Activated CD8-positive, alpha-beta T cell treated with anti-CD3 and anti-CD28 coated beads, Interleukin-2, amount 10 ng/mL, durations not matched to agents 7 days and 5 days (primary cell): ENCODE data around the gene KCTD12. TPM values are rescaled to one million over a fixed set of nuclear protein-coding genes. Genes with fewer than 3 reads are reported as not detected.
"Not testable (repeated sequence)": the region's sequence is repeated elsewhere in the genome, so short reads cannot be mapped to it uniquely, and the experiment has no call there.

Experiments
- ATAC-seq: fragments of 150-1000 bp; cut with Tn5 transposase; one replicate; pipeline ENCODE4 v1.10.0; 2021; ENCODE audit warnings: moderate library complexity
- CTCF ChIA-PET: fragments of 350-600 bp; sonication (Branson Sonifier 250); formaldehyde crosslinking; loops from one replicate; lab custom pipeline; 2021; ENCODE audit warnings: antibody characterized with exemption; lab: Charles Lee
- POLR2A ChIA-PET: fragments of 350-600 bp; sonication (Branson Sonifier 250); formaldehyde crosslinking; loops from one replicate; lab custom pipeline; 2021; ENCODE audit warnings: antibody characterized with exemption; lab: Charles Lee
- DNase-seq: peaks from one replicate; pipeline ENCODE4 v3.0.0-alpha.2; 2020
- H3K27ac Mint-ChIP-seq: one replicate; pipeline ENCODE4 v1.8.0; 2021; ENCODE audit warnings: mild to moderate bottlenecking, mixed read lengths
- H3K27me3 Mint-ChIP-seq: one replicate; pipeline ENCODE4 v1.8.0; 2021; ENCODE audit warnings: low read depth, mixed read lengths
- H3K36me3 Mint-ChIP-seq: one replicate; pipeline ENCODE4 v1.8.0; 2021; ENCODE audit warnings: low read depth, mixed read lengths
- H3K4me1 Mint-ChIP-seq: one replicate; pipeline ENCODE4 v1.8.0; 2021; ENCODE audit warnings: low read depth, mixed read lengths
- H3K4me3 Mint-ChIP-seq: one replicate; pipeline ENCODE4 v1.8.0; 2021; ENCODE audit warnings: mild to moderate bottlenecking, mixed read lengths
- H3K9me3 Mint-ChIP-seq: one replicate; pipeline ENCODE4 v1.8.0; 2022; ENCODE audit warnings: mixed read lengths; ENCODE audit not compliant: insufficient read depth
- total RNA-seq, 2 experiments: library from RNA; stranded (reverse); gene quantifications; one replicate each; pipeline ENCODE4 v1.2.3, GENCODE V29; 2021

The KCTD12 gene
- 1 to 10 TPM; 5.8 to 6.3 TPM for total RNA-seq

GRCh38 chr13:76886292-76887075, at the start of gene KCTD12:
Gene KCTD12, minus strand, starts transcription at chr13:76886405. Its CDS starts 257 bp downstream, at chr13:76886148.
- Mint-ChIP-seq H3K9me3 (no peaks in the 10 kb centered on the region), H3K27me3 (peaks cover 27% of the 10 kb centered on the region), H3K4me1 (peaks cover 31% of the 10 kb centered on the region), H3K4me3 (peak within 1 kb of the TSS; percentile 85), H3K36me3 (peaks cover 6% of the 10 kb centered on the region), H3K27ac (peak within 1 kb of the TSS; percentile 83)
- peak; percentile 77 for DNase-seq
- ChIA-PET POLR2A (interaction anchor here (1.0 to 1.2 kb wide), 2 partner anchors 85 to 140 kb away, joined by 3 read pairs; no protein-coding TSS in a partner anchor), CTCF (interaction anchor here (0.7 to 2.3 kb wide), 11 partner anchors 8 to 1010 kb away, joined by 3 to 13 read pairs (median 4); no protein-coding TSS in a partner anchor)
- ATAC-seq, result peak; percentile 84

- Mint-ChIP-seq H3K27me3 (no peaks in the 10 kb centered on the region), H3K4me1 (no peaks in the 10 kb centered on the region), H3K27ac (no peak overlapping the region), H3K9me3 (no peaks in the 10 kb centered on the region), H3K4me3 (no peak overlapping the region), H3K36me3 (no peaks in the 10 kb centered on the region)
- ChIA-PET POLR2A (no interaction called here), CTCF (no interaction called here)
- ATAC-seq (no peak), DNase-seq (no peak)
Observed at GRCh38 chr13:76934671-76935070, 48.5 kb upstream of the KCTD12 start.

DNA sequence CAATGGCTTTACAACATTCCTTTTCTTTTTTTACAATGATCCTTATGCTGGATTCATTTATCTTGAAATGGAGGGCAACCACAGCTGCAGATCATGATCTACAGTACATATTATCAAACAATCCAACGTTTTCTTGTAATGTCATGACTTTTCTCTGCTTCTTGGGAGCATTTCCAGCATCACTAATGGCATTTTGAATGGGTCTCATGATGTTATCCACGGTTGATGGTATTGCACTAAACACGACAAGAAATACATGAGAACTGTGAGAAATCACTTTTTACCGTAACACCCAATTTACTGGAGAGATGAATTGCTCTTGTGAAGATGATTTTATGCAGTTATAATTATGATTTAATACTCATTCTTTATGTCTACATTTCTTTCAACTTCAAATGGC, 45.9 kb upstream of the KCTD12 start:
- ChIA-PET CTCF (interaction anchor here (1.0 kb wide), 1 partner anchor 28 kb away, joined by 5 read pairs; no protein-coding TSS in a partner anchor), POLR2A (no interaction called here)
- Mint-ChIP-seq H3K27me3 (peaks cover under 1% of the 10 kb centered on the region), H3K27ac (no peak overlapping the region), H3K9me3 (no peaks in the 10 kb centered on the region), H3K4me1 (peaks cover 3% of the 10 kb centered on the region), H3K4me3 (no peak overlapping the region), H3K36me3 (no peaks in the 10 kb centered on the region)
- no peak for ATAC-seq
- DNase-seq, result no peak

DNA sequence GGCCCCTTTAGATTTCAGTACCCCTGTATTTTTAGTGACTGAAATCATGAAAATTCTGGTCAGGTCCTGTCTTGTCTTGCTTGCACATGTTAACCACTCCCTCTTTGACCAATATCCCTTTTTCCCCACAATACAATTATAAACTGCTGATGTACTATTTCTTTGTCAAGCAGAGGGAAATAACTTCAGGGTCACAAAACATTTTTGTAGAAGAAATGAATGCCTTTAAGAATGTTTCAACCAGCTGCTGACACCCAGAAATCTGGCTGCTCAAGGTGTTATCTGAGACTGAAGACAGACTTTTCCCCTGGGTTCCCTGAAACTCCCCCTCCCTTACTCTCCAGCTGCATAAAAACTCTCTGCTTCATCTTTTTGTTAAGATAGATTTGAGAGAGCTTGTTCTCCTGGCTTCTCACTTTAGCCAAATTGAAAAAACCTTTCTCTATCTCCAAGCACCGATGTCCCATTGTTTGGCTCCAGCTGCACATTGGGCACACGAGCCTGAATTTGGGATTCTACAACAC, 43.7 kb upstream of the KCTD12 start:
- Mint-ChIP-seq H3K36me3 (no peaks in the 10 kb centered on the region), H3K4me1 (peaks cover 3% of the 10 kb centered on the region), H3K4me3 (no peak overlapping the region), H3K27ac (no peak overlapping the region), H3K27me3 (peaks cover 2% of the 10 kb centered on the region), H3K9me3 (no peaks in the 10 kb centered on the region)
- DNase-seq (no peak), ATAC-seq (no peak)
- CTCF ChIA-PET, result no interaction called here
- POLR2A ChIA-PET, result no interaction called here

DNA sequence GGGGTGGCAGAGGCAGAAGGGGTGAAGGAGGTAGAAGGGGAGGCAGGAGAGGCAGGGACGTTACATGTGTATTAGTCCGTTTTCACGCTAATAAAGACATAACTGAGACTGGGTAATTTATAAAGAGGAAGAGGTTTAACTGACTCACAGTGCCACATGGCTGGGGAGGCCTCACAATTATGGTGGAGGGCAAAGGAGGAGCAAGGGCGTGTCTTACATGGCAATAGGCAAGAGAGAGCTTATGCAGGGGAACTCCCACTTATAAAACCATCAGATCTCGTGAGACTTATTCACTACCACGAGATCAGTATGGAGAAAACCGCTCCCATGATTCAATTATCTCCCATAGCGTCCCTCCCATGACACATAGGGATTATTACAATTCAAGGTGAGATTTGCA, 43.1 kb upstream of the KCTD12 start:
- ChIA-PET CTCF (no interaction called here), POLR2A (no interaction called here)
- no peak overlapping the region for H3K27ac Mint-ChIP-seq
- H3K4me1 Mint-ChIP-seq, result peaks cover 3% of the 10 kb centered on the region
- no peaks in the 10 kb centered on the region for H3K9me3 Mint-ChIP-seq
- H3K36me3 Mint-ChIP-seq, result no peaks in the 10 kb centered on the region
- no peak for DNase-seq
- peaks cover 2% of the 10 kb centered on the region for H3K27me3 Mint-ChIP-seq
- ATAC-seq, result no peak
- no peak overlapping the region for H3K4me3 Mint-ChIP-seq

GRCh38 chr13:76928456-76928855, 42.3 kb upstream of the KCTD12 start:
- H3K4me3 Mint-ChIP-seq, result no peak overlapping the region
- no peaks in the 10 kb centered on the region for H3K36me3 Mint-ChIP-seq
- DNase-seq (no peak), ATAC-seq (no peak)
- no peaks in the 10 kb centered on the region for H3K9me3 Mint-ChIP-seq
- peaks cover 7% of the 10 kb centered on the region for H3K27me3 Mint-ChIP-seq
- peaks cover 3% of the 10 kb centered on the region for H3K4me1 Mint-ChIP-seq
- POLR2A ChIA-PET, result no interaction called here
- H3K27ac Mint-ChIP-seq, result no peak overlapping the region
- CTCF ChIA-PET, result no interaction called here

DNA sequence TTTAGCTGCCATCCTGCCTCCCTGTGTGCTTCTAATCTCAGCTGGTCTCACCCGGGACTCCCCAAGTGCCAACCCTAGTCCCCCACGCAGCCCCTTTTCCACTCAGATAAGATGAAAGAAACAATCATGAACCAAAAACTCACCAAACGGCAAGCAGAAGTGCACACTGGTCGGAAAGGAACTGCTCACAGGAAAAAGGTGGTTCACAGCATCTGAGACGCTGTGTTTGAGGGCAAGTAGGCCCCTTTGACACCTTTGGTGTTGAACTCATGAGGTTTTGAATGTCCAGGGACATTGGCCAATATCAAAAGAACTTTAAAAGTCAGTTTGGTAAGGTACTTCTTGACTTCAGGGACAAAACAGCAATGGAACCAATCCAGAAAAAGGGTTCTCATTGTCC, 41.8 kb upstream of the KCTD12 start:
- POLR2A ChIA-PET, result interaction anchor here (0.6 kb wide), 1 partner anchor 12 kb away, joined by 3 read pairs; no protein-coding TSS in a partner anchor
- H3K27me3 Mint-ChIP-seq, result peaks cover 7% of the 10 kb centered on the region
- no peaks in the 10 kb centered on the region for H3K36me3 Mint-ChIP-seq
- H3K9me3 Mint-ChIP-seq, result no peaks in the 10 kb centered on the region
- peaks cover 3% of the 10 kb centered on the region for H3K4me1 Mint-ChIP-seq
- CTCF ChIA-PET, result no interaction called here
- ATAC-seq (no peak), DNase-seq (no peak)
- H3K4me3 Mint-ChIP-seq, result no peak overlapping the region
- H3K27ac Mint-ChIP-seq, result no peak overlapping the region

GRCh38 chr13:76925115-76925514, 38.9 kb upstream of the KCTD12 start:
- no peak overlapping the region for H3K4me3 Mint-ChIP-seq
- no peak overlapping the region for H3K27ac Mint-ChIP-seq
- POLR2A ChIA-PET, result no interaction called here
- DNase-seq (no peak), ATAC-seq (no peak)
- H3K4me1 Mint-ChIP-seq, result peaks cover 3% of the 10 kb centered on the region
- peaks cover 13% of the 10 kb centered on the region for H3K27me3 Mint-ChIP-seq
- no peaks in the 10 kb centered on the region for H3K36me3 Mint-ChIP-seq
- CTCF ChIA-PET, result no interaction called here
- H3K9me3 Mint-ChIP-seq, result no peaks in the 10 kb centered on the region

GRCh38 chr13:76921516-76921915, 35.3 kb upstream of the KCTD12 start:
- DNase-seq, result no peak
- no peak for ATAC-seq
- no peaks in the 10 kb centered on the region for H3K4me1 Mint-ChIP-seq
- H3K9me3 Mint-ChIP-seq, result no peaks in the 10 kb centered on the region
- no peak overlapping the region for H3K4me3 Mint-ChIP-seq
- H3K27ac Mint-ChIP-seq, result no peak overlapping the region
- POLR2A ChIA-PET, result no interaction called here
- CTCF ChIA-PET, result interaction anchor here (0.9 to 1.8 kb wide), 2 partner anchors 18 to 59 kb away, joined by 3 to 8 read pairs; no protein-coding TSS in a partner anchor
- peaks cover 15% of the 10 kb centered on the region for H3K27me3 Mint-ChIP-seq
- no peaks in the 10 kb centered on the region for H3K36me3 Mint-ChIP-seq

DNA sequence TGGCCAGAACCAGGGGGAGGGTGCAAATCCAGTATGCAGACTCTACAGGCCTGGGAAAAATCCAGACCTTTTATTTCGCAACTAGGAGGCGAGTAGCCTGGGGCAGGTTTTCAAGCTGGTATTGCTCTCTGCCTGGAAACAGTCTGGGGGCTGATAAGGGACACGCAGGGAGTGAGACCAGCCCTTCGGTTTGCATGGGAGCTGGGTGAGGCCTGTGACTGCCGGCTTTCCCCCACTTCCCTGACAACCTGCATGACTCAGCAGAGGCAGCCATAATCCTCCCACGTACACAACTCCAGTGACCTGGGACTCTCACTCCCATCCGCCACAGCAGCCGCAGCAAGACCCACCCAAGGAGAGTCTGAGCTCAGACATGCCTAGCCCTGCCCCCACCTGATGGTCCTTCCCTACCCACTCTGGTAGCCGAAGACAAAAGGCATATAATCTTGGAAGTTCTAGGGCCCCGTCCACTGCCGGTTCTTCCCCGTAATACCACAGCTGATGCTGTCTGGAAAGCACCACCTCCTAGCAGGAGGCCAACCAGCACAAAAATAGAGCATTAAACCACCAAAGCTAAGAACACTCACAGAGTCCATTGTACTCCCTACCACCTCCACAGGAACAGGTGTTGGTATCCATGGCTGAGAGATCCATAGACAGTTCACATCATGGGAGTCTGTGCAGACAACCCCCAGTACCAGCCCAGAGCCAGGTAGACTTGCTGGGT, 31.7 kb upstream of the KCTD12 start:
- POLR2A ChIA-PET, CTCF ChIA-PET, H3K4me3 Mint-ChIP-seq, H3K36me3 Mint-ChIP-seq, ATAC-seq, DNase-seq, H3K4me1 Mint-ChIP-seq, H3K9me3 Mint-ChIP-seq, H3K27ac Mint-ChIP-seq: not testable (repeated sequence)
- H3K27me3 Mint-ChIP-seq, result peaks cover 13% of the 10 kb centered on the region

DNA sequence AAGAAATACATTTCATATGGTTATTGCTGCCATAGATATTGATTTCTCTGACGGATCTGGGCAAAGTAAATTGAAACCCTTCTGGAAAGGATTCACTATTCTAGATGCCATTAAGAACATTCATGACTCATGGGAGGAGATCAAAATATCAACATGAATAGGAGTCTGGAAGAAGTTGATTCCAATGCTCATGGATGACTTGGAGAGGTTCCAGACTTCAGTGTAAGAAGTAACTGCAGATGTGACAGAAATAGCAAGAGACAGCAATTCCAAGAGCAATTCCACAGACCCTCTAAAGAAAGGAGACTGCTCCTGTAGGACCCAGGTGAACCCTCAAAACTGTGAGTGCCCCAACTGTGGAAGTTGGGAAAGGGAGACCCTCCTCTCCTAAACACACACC, 30.9 kb upstream of the KCTD12 start:
- Mint-ChIP-seq H3K4me3 (no peak overlapping the region), H3K9me3 (no peaks in the 10 kb centered on the region), H3K27ac (no peak overlapping the region), H3K36me3 (no peaks in the 10 kb centered on the region), H3K4me1 (no peaks in the 10 kb centered on the region), H3K27me3 (peaks cover 13% of the 10 kb centered on the region)
- no peak for ATAC-seq
- ChIA-PET CTCF (no interaction called here), POLR2A (no interaction called here)
- no peak for DNase-seq

- no peak overlapping the region for H3K27ac Mint-ChIP-seq
- no peak for ATAC-seq
- H3K4me3 Mint-ChIP-seq, result no peak overlapping the region
- no peaks in the 10 kb centered on the region for H3K4me1 Mint-ChIP-seq
- DNase-seq, result no peak
- no peaks in the 10 kb centered on the region for H3K9me3 Mint-ChIP-seq
- POLR2A ChIA-PET, result no interaction called here
- H3K36me3 Mint-ChIP-seq, result no peaks in the 10 kb centered on the region
- peaks cover 7% of the 10 kb centered on the region for H3K27me3 Mint-ChIP-seq
- CTCF ChIA-PET, result no interaction called here
Observed at GRCh38 chr13:76913898-76914297, 27.7 kb upstream of the KCTD12 start.
